Measurements from ENCODE around the gene C1QTNF9.

DNA sequence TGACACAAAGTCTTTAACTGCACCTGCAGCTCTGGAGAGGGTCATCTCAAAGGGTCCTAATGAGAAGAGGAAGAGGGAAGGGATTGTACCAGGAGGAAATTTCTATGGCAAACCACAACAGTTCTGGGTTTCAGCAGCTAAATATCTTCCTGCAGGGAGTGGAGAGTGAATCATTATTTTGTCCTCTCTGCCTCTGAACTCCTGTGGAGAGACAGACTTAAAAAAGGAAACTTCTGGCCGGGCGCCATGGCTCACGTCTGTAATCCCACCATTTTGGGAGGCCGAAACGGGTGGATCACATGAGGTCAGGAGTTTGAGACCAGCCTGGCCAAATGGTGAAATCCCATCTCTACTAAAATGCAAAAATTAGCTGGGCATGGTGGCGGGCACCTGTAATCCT lies 16.9 kb upstream of the C1QTNF9 start:
- TF ChIP-seq POLR2A (IDR thresholded peaks at IDR 0.05; ENCODE audit: low read depth, low read length) (no peak), JUN (IDR thresholded peaks at IDR 0.05; ENCODE audit: borderline replicate concordance, insufficient read depth, insufficient read length, low read depth) (no peak)
- TF ChIP-seq, protein P1, sequence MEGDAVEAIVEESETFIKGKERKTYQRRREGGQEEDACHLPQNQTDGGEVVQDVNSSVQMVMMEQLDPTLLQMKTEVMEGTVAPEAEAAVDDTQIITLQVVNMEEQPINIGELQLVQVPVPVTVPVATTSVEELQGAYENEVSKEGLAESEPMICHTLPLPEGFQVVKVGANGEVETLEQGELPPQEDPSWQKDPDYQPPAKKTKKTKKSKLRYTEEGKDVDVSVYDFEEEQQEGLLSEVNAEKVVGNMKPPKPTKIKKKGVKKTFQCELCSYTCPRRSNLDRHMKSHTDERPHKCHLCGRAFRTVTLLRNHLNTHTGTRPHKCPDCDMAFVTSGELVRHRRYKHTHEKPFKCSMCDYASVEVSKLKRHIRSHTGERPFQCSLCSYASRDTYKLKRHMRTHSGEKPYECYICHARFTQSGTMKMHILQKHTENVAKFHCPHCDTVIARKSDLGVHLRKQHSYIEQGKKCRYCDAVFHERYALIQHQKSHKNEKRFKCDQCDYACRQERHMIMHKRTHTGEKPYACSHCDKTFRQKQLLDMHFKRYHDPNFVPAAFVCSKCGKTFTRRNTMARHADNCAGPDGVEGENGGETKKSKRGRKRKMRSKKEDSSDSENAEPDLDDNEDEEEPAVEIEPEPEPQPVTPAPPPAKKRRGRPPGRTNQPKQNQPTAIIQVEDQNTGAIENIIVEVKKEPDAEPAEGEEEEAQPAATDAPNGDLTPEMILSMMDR (IDR thresholded peaks at IDR 0.05; ENCODE audit: extremely low read depth in 1 of 2, insufficient read depth in 1 of 2, low read depth in 1 of 2, low read length in 2 of 2), result no peak
